Midbrain (tissue), 1 donor: ENCODE data around the gene MAP2K3.
"Not testable (repeated sequence)": the region's sequence is repeated elsewhere in the genome, so short reads cannot be mapped to it uniquely, and the experiment has no call there.

Source experiments
- DNase-seq: peaks from one replicate; lab custom pipeline; 2025; lab: John Stamatoyannopoulos, UW

Gene MAP2K3

DNA sequence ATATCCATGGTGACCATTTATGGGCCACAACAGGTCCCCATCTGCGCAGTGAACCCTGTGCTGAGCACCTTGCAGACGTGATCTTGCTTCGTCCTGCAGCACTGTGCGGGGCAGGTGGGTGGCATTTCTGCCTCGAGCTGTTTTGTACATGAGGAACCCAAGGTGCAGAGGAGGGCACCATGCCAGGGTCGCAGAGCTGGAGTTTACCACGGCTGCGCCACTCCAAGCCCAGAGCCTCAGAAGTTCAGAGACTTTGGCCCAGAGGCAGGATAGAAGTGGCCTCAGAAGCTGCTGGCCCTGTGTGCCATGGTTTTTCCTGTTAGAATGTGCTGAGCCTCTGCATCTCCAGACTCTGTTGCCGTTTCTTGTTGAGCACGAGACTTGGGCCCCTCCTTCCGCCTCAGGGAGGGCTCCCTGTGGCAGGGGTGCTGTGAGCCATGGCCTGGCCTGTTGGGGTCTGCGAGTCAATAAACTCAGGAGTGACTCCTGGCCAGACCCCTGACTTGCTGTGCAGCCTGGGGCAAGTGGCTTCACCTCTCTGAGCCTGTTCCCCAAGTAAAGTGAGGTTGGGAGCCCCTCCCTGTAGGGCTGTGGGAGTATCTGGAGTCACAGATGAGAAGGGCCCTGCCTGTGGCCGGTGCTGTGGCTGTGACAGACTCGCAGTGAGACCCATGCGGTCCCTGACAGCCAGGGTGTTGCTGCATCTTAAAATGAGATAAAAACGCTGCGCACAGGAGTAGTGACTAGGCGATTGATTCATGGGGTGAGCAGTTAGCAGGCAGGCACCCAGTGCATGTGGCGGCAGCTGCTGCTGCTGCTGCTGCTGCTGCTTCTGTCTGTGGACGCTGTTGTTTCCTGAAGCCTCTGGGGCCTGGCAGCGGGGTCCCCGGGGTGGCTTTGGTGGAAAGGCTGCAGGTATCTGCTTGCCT lies 11.8 kb downstream of the MAP2K3 start:
- DNase-seq, result no peak

GRCh38 chr17:21297026-21297520 lies 12.6 kb downstream of the MAP2K3 start:
- no peak for DNase-seq

DNA sequence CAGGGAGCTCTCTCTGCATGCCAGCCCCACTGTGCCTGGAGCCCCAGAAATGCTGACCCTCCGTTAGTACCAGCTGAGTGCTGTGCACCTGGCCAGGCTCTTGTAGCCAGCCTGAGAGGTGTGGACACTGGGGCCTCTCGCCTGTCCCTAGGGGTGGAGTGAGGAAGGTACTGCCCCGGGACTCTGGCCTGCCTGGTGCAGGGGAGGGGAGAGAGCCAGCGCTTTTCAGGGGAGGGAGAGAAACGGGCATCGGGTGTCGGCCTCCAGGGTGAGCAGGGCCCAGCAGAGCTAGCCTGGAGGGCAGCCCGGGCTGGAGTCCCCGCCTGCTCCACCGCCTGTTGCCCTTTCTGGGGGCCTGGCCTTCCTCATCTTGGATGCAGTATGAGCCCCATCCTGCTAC lies 13.1 kb downstream of the MAP2K3 start:
- no peak for DNase-seq

- DNase-seq, result no peak
Observed at GRCh38 chr17:21298056-21298982, 13.8 kb downstream of the MAP2K3 start.

DNA sequence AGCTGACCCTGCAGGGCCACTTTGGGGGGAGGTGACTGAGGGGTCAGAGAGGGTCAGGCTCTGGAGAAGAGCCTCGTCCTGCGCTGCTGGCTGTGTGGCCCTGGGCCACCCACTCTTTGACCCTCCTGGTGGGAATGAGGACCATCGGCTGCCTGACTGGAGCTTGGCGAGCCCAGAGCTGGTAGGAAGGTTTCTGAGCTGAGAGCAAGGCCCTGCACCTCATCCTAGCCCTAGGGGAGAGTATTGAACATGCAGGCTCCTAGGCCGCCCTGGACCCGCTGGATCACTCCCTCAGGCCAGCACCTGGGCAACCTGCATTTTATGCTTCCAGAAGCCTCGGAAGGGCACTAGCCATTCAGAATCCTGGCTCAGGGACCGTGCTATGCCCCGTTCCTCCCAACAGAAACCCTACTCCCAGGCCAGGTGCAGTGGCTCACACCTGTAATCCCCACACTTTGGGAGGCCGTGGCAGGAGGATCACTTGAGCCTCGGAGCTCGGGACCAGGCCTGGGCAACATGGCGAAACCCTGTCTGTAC lies 14.5 kb downstream of the MAP2K3 start:
- no peak for DNase-seq

DNA sequence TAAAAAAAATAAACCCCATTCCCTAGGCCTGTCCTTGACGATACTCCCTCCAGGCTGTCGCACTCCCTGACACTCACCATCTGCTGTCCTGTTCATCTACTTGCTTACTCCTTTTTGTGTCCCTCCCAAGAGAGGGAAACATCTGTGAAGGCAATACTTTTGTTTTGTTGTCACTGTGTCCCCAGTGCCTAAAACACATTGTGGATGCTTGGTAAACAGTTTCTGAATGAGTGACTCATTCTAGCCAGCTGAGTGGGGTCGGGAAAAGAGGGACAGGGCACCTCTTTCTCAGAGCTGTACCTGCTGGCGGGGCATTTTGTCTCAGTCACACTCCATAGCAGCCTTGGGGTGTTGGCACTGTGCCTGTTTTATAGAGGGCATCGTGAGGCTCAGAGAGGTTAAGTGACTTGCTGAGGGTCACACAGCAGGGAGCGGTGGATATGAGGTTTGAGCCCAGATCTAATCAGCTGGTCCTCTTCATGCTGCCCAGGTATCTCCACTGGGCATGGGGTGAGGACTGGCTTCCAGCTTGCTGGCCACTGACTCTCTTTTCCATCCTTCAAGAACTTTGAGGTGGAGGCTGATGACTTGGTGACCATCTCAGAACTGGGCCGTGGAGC lies 15.6 kb downstream of the MAP2K3 start:
- no peak for DNase-seq

DNA sequence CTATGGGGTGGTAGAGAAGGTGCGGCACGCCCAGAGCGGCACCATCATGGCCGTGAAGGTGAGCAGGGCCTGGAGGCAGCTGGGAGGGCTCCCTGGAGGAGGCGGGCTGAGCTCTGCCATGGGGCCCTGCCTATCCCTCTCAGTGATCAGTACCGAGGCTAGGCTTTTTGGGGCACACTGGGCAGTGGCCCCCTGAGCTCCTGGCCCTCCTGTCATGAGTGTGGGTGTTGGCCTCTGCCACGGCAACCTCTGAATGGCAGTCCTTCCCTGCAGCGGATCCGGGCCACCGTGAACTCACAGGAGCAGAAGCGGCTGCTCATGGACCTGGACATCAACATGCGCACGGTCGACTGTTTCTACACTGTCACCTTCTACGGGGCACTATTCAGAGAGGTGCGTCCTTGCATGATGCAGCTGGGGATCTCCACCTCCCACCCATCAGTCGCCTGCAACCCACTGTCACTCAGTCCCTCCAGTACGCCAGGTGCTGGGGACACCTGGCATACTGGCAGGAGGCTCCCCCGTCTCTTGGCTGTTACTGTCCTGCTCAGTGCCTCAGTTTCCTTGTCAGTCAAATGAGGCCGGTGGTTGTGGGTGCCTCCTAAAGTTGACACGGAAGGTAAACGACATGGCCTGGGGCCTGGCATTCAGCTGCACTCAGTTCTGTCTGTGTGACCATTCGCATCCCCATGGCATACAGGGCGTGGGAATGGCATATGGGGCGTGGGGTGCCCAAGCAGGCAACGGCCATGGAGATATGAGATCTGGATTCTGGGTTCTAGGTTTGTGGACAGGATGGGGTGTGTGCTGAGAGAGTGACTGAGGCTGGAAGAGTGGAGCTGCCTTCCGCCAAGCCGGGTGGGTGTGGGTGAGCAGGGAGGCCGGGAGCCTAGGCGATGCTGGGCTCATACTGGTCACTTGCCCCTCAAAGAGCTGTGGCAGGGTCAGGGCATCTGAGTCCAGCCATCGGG lies 16.4 kb downstream of the MAP2K3 start:
- no peak for DNase-seq

GRCh38 chr17:21301593-21302550 lies 17.4 kb downstream of the MAP2K3 start:
- no peak for DNase-seq

DNA sequence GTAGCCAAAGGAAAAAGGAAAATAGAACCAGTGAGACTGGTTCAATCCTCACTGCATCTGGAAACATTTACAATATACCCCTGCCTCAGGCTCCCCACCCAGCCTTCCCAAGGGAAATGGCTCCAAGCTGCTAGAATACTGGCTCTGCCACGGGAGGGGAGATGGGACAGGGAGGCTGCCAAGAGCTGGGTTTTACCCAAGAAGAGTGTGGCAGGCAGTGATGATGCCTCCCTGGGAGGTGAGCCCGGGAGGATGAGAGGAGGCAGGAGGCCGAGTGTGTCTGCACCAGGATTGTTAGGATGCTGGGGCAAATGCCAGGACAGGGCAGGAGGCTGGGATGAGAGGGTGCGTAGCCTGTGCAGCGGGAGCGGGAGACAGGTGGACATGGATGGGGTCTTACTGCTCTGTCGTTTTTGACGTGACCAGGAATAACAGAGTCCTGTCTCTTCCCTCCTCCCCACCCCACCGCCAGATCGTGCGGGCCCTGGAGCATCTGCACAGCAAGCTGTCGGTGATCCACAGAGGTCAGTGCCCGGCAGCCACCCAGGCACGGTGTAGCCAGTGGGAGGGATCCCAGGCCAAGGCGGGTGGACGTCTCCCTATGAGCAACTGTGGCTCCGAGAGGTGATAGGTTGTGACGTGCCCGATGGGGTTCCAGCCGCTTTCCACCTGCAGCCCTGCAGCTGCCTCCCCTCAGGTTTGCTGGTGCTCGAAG lies 18.4 kb downstream of the MAP2K3 start:
- no peak for DNase-seq

GRCh38 chr17:21303441-21304065 lies 19.0 kb downstream of the MAP2K3 start:
- no peak for DNase-seq

GRCh38 chr17:21304091-21304490 lies 19.6 kb downstream of the MAP2K3 start:
- no peak for DNase-seq

DNA sequence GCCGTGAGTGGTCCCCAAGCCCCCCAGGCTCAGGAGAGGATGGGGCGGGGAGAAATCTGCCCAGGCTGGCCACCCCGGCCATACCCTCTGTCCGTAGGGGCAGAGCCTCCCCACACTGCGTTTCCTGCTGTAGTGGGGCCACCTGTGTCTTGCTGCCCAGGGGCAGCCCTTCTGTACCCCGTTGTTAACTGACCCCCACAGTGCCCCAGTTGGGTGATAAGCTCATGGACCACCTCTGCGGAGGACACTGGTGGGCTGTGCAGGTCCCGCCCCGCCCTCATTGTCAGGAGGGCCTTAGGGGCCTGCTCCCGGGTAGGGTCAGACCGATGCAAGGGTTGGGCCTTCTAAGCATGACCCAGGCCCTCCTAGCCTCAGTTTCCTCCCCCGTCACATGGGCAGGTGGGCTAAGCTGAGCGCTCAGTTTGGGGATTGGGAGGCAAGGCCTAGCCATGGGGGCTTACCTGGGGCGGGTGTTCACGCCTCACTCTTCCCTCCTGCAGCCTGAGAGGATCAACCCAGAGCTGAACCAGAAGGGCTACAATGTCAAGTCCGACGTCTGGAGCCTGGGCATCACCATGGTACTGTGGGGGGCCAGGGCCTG lies 20.1 kb downstream of the MAP2K3 start:
- not testable (repeated sequence) for DNase-seq

- DNase-seq, result not testable (repeated sequence)
Observed at GRCh38 chr17:21305431-21306180, 21.1 kb downstream of the MAP2K3 start.

DNA sequence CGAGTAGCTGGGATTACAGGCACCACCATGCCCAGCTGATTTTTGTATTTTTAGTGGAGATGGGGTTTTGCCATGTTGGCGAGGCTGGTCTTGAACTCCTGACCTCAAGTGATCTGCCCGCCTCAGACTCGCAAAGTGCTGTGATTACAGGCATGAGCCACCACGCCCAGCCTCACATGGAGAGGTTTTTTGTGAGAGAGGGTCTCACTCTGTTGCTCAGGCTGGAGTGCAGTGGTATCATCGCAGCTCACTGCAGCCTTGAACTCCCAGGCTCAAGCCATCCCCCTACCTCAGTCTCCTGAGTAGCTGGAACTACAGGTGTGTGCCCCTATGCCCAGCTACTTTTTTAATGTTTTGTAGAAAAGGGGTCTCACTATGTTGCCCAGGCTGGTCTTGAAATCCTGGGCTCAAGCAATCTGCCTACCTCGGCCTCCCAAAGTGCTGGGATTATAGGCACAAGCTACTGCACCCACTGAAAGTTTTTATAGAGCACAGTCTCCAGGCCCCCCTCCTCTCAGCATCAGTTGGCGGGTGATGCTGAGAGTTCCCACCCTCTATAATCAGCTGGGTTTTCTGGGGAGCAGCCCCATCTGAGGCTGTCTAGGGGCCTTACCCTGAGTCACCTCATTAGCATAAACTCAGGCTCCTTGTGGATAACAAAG lies 22.2 kb downstream of the MAP2K3 start:
- DNase-seq, result not testable (repeated sequence)

- DNase-seq, result not testable (repeated sequence)
Observed at GRCh38 chr17:21307273-21307625, 22.7 kb downstream of the MAP2K3 start.

- DNase-seq, result not testable (repeated sequence)
Observed at GRCh38 chr17:21308931-21309381, 24.4 kb downstream of the MAP2K3 start.
